HepG2 (cell line): ENCODE data around the gene HES2. TPM values are rescaled to one million over a fixed set of nuclear protein-coding genes. Genes with fewer than 3 reads are reported as not detected.

Source experiments
- ADNP ChIP-seq: sonication (generic); formaldehyde crosslinking; IDR thresholded peaks from 2 replicates; pipeline ENCODE4 v1.4.0; 2020; ENCODE audit warnings: missing genetic modification reagents
- AGO2 ChIP-seq: fragments of 200-400 bp; formaldehyde crosslinking; optimal IDR thresholded peaks from 2 replicates; pipeline ENCODE3; 2017; ENCODE audit warnings: mild to moderate bottlenecking, low read depth, low read length, moderate library complexity
- CHD4 ChIP-seq: fragments of 200-600 bp; sonication (generic); IDR thresholded peaks from 2 replicates; pipeline ENCODE4 v1.7.0; 2017; ENCODE audit warnings: mild to moderate bottlenecking, low read length, borderline replicate concordance
- HDAC1 ChIP-seq: sonication (generic); formaldehyde crosslinking; IDR thresholded peaks from 2 replicates; pipeline ENCODE4 v1.5.1; 2020; ENCODE audit warnings: mild to moderate bottlenecking, missing genetic modification reagents
- HMG20B ChIP-seq: conservative IDR thresholded peaks from 2 replicates; pipeline ENCODE4 v1.6.1; 2016; ENCODE audit warnings: missing genetic modification reagents, missing compliant biosample characterization
- HOXA5 ChIP-seq: sonication (generic); formaldehyde crosslinking; IDR thresholded peaks from 2 replicates; pipeline ENCODE4 v1.4.0; 2020; ENCODE audit warnings: missing genetic modification reagents
- IRX3 ChIP-seq: sonication (generic); formaldehyde crosslinking; IDR thresholded peaks from 2 replicates; pipeline ENCODE4 v1.8.1; 2023; ENCODE audit warnings: mild to moderate bottlenecking, low read depth, missing genetic modification reagents, borderline replicate concordance
- PREB ChIP-seq: sonication (generic); formaldehyde crosslinking; IDR thresholded peaks from 2 replicates; pipeline ENCODE4 v1.4.0; 2020; ENCODE audit warnings: missing genetic modification reagents
- SP5 ChIP-seq: IDR thresholded peaks from 2 replicates; pipeline ENCODE4 v1.6.1; 2016; ENCODE audit warnings: low read depth, borderline replicate concordance
- SRY ChIP-seq: sonication (generic); formaldehyde crosslinking; IDR thresholded peaks from 2 replicates; pipeline ENCODE4 v1.8.0; 2022; ENCODE audit warnings: mild to moderate bottlenecking, missing genetic modification reagents
- TAF1 ChIP-seq: sonication (generic); formaldehyde crosslinking; IDR thresholded peaks from 2 replicates; pipeline ENCODE4 v1.4.0; 2020; ENCODE audit warnings: missing genetic modification reagents
- YEATS4 ChIP-seq: sonication (generic); formaldehyde crosslinking; IDR thresholded peaks from 2 replicates; pipeline ENCODE4 v1.4.0; 2020; ENCODE audit warnings: missing genetic modification reagents, borderline replicate concordance
- ZFP36L1 ChIP-seq: sonication (generic); formaldehyde crosslinking; IDR thresholded peaks from 2 replicates; pipeline ENCODE4 v1.8.0; 2022; ENCODE audit warnings: mild to moderate bottlenecking, missing genetic modification reagents, moderate library complexity
- ZNF543 ChIP-seq: sonication (generic); formaldehyde crosslinking; IDR thresholded peaks from 2 replicates; pipeline ENCODE4 v1.4.0; 2020; ENCODE audit warnings: mild to moderate bottlenecking, missing genetic modification reagents
- ZNF574 ChIP-seq: sonication (generic); formaldehyde crosslinking; IDR thresholded peaks from 2 replicates; pipeline ENCODE4 v1.4.0; 2020; ENCODE audit warnings: missing genetic modification reagents
- ZNF777 ChIP-seq: sonication (generic); formaldehyde crosslinking; IDR thresholded peaks from 2 replicates; pipeline ENCODE4 v1.4.0; 2020; ENCODE audit warnings: missing genetic modification reagents
- polyA plus RNA-seq, 8 experiments: library from polyadenylated mRNA; depleted of rRNA in 3 of 8; stranded (reverse) in 7 of 8; unstranded in 1 of 8; fragments of >200 nt; fragmentation: Illumina TruSeq in 4 of 8; extraction: Trizol in 4 of 8; gene quantifications; 2 replicates each; pipeline versions ENCODE4 v1.2.1 to v1.2.3, GENCODE V29; 2011 to 2016; ENCODE audit warnings: low read depth in 4 of 8, missing spikeins in 1 of 8, mixed read lengths in 1 of 8; ENCODE audit not compliant: insufficient read depth in 1 of 8
- total RNA-seq, 5 experiments: library from RNA; depleted of rRNA; stranded (reverse); fragments of >200 nt; fragmentation: Illumina TruSeq; extraction: Trizol; gene quantifications; 2 replicates each; pipeline ENCODE4 v1.2.3, GENCODE V29; 2016; ENCODE audit warnings: low read depth in 1 of 5
- TF ChIP-seq, protein P1 (sequence below): IDR thresholded peaks from 2 replicates; pipeline ENCODE4 v1.6.1; 2016; ENCODE audit warnings: low read depth, control low read depth
- TF ChIP-seq, protein P2 (sequence below): sonication (generic); formaldehyde crosslinking; IDR thresholded peaks from 2 replicates; pipeline ENCODE4 v1.4.0; 2020; ENCODE audit warnings: missing genetic modification reagents, borderline replicate concordance
- TF ChIP-seq, protein P3 (sequence below): IDR thresholded peaks from 2 replicates; pipeline ENCODE4 v1.6.1; 2016; ENCODE audit warnings: mild to moderate bottlenecking, missing biosample characterization, missing genetic modification reagents

Gene HES2
- total and polyA plus RNA-seq, 2 of the 13 experiments (the other 11 are each of a cell fraction or from before 2014, with no cell fraction given): 0.11 to 0.17 TPM

GRCh38 chr1:6392809-6393399 is 26.8 kb downstream of the HES2 start (continued):
- TF ChIP-seq IRX3 (CRISPR knock-in tag) (no peak), ZFP36L1 (CRISPR knock-in tag) (no peak), AGO2 (peak; percentile 6), HDAC1 (CRISPR knock-in tag) (peak; percentile 24; the same call in 1 of the 2 replicates), ZNF574 (CRISPR knock-in tag) (no peak), ZNF543 (0 out of 2 replicates have a peak, but pooled peaks have one; percentile 39), HOXA5 (CRISPR knock-in tag) (no peak), SP5 (CRISPR knock-in tag) (0 out of 2 replicates have a peak, but pooled peaks have one; percentile 6), SRY (CRISPR knock-in tag) (peak; percentile 3; the same call in 1 of the 2 replicates), TAF1 (CRISPR knock-in tag) (peak; percentile 79), YEATS4 (CRISPR knock-in tag) (0 out of 2 replicates have a peak, but pooled peaks have one; percentile 7), ADNP (CRISPR knock-in tag) (no peak), HMG20B (CRISPR knock-in tag) (no peak), CHD4 (no peak), ZNF777 (peak; percentile 64; the same call in 1 of the 2 replicates), PREB (CRISPR knock-in tag) (no peak)
- TF ChIP-seq, protein P1, sequence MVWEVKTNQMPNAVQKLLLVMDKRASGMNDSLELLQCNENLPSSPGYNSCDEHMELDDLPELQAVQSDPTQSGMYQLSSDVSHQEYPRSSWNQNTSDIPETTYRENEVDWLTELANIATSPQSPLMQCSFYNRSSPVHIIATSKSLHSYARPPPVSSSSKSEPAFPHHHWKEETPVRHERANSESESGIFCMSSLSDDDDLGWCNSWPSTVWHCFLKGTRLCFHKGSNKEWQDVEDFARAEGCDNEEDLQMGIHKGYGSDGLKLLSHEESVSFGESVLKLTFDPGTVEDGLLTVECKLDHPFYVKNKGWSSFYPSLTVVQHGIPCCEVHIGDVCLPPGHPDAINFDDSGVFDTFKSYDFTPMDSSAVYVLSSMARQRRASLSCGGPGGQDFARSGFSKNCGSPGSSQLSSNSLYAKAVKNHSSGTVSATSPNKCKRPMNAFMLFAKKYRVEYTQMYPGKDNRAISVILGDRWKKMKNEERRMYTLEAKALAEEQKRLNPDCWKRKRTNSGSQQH (CRISPR knock-in tag): peak; percentile 99
- TF ChIP-seq, protein P2, sequence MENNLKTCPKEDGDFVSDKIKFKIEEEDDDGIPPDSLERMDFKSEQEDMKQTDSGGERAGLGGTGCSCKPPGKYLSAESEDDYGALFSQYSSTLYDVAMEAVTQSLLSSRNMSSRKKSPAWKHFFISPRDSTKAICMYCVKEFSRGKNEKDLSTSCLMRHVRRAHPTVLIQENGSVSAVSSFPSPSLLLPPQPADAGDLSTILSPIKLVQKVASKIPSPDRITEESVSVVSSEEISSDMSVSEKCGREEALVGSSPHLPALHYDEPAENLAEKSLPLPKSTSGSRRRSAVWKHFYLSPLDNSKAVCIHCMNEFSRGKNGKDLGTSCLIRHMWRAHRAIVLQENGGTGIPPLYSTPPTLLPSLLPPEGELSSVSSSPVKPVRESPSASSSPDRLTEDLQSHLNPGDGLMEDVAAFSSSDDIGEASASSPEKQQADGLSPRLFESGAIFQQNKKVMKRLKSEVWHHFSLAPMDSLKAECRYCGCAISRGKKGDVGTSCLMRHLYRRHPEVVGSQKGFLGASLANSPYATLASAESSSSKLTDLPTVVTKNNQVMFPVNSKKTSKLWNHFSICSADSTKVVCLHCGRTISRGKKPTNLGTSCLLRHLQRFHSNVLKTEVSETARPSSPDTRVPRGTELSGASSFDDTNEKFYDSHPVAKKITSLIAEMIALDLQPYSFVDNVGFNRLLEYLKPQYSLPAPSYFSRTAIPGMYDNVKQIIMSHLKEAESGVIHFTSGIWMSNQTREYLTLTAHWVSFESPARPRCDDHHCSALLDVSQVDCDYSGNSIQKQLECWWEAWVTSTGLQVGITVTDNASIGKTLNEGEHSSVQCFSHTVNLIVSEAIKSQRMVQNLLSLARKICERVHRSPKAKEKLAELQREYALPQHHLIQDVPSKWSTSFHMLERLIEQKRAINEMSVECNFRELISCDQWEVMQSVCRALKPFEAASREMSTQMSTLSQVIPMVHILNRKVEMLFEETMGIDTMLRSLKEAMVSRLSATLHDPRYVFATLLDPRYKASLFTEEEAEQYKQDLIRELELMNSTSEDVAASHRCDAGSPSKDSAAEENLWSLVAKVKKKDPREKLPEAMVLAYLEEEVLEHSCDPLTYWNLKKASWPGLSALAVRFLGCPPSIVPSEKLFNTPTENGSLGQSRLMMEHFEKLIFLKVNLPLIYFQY (CRISPR knock-in tag): no peak
- TF ChIP-seq, protein P3, sequence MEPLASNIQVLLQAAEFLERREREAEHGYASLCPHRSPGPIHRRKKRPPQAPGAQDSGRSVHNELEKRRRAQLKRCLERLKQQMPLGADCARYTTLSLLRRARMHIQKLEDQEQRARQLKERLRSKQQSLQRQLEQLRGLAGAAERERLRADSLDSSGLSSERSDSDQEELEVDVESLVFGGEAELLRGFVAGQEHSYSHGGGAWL (CRISPR knock-in tag): 0 out of 2 replicates have a peak, but pooled peaks have one; percentile 10
